Brain microvascular endothelial cell (primary cell): ENCODE data around the gene COL4A5.

Experiments
- DNase-seq: peaks from one replicate; pipeline ENCODE4 v3.0.0-alpha.2; 2020
- H3K27ac ChIP-seq: fragments of 250-450 bp; sonication (Bioruptor Pico); 2 replicates; pipeline ENCODE4 v1.5.1; 2020; ENCODE audit warnings: mild to moderate bottlenecking, moderate library complexity
- H3K27me3 ChIP-seq: fragments of 250-450 bp; sonication (Bioruptor Pico); replicated peaks from 2 replicates; pipeline ENCODE4 v1.5.1; 2020; ENCODE audit warnings: mild to moderate bottlenecking
- H3K36me3 ChIP-seq: fragments of 250-450 bp; sonication (Bioruptor Pico); replicated peaks from 2 replicates; pipeline ENCODE4 v1.5.1; 2020; ENCODE audit warnings: mild to moderate bottlenecking
- H3K4me3 ChIP-seq: 2 replicates; pipeline ENCODE4 v1.5.1; 2011; ENCODE audit warnings: low read depth, mild to moderate bottlenecking, control low read depth, low read length, moderate library complexity
- in situ Hi-C: cut with HindIII; loops from 2 replicates; pipeline ENCODE4 v1.10.0; 2017; ENCODE audit warnings: low sequenced_read_pairs, low pct_ligation_motif_present
- TF ChIP-seq, protein P1 (sequence below): IDR thresholded peaks from 2 replicates; pipeline ENCODE4 v1.5.1; 2011; ENCODE audit warnings: low read depth, mild to moderate bottlenecking, moderate library complexity, low read length, control low read depth, inconsistent platforms; ENCODE audit errors: missing control alignments

The COL4A5 gene

DNA sequence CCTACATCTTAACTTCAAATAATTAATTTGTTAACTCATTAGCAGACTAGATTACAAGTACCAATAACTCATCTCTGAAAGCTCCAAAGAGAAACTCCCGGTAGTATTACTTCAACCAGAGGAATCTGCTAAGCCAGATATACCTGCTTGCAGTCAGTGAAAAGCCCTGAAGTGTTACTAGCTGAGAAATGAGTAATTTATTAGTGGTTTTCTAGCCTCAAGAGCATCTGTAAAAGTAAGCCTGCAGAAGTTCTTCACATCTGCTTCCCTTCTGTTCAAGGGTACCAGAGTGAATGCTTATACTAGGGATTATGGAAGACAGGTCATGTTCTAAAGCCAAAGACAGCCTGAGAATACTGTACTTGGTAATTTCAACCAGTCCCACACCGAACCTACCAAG, 262.0 kb downstream of the COL4A5 start:
- no peak overlapping the region for H3K4me3 ChIP-seq
- TF ChIP-seq, protein P1, sequence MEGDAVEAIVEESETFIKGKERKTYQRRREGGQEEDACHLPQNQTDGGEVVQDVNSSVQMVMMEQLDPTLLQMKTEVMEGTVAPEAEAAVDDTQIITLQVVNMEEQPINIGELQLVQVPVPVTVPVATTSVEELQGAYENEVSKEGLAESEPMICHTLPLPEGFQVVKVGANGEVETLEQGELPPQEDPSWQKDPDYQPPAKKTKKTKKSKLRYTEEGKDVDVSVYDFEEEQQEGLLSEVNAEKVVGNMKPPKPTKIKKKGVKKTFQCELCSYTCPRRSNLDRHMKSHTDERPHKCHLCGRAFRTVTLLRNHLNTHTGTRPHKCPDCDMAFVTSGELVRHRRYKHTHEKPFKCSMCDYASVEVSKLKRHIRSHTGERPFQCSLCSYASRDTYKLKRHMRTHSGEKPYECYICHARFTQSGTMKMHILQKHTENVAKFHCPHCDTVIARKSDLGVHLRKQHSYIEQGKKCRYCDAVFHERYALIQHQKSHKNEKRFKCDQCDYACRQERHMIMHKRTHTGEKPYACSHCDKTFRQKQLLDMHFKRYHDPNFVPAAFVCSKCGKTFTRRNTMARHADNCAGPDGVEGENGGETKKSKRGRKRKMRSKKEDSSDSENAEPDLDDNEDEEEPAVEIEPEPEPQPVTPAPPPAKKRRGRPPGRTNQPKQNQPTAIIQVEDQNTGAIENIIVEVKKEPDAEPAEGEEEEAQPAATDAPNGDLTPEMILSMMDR: no peak
- H3K36me3 ChIP-seq: no peaks in the 10 kb centered on the region
- in situ Hi-C loops: no loop called here
- no peak for DNase-seq
- H3K27ac ChIP-seq: no peak overlapping the region
- H3K27me3 ChIP-seq: no peaks in the 10 kb centered on the region

DNA sequence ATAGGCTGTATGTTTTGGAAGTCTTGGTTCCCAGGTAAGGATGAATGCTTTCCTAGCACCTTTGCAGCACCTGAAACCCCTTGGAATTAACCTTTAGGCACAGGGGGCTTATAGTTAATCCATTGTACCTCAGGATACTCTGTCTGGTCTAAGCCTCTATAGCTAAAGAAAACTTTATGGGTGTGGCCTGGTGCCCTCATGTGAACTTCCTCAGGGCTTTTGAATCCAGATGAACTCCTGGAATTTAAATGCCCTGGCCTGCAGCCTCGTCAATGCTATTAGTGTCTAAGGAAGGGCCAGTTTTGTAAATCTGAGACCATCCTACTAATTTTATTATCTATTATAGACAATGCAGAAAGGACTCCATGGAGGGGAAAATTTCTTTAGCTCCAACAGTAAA, 262.9 kb downstream of the COL4A5 start:
- in situ Hi-C loops: no loop called here
- Histone ChIP-seq H3K36me3 (no peaks in the 10 kb centered on the region), H3K27me3 (no peaks in the 10 kb centered on the region), H3K4me3 (no peak overlapping the region), H3K27ac (no peak overlapping the region)
- TF ChIP-seq, protein P1: no peak
- no peak for DNase-seq

DNA sequence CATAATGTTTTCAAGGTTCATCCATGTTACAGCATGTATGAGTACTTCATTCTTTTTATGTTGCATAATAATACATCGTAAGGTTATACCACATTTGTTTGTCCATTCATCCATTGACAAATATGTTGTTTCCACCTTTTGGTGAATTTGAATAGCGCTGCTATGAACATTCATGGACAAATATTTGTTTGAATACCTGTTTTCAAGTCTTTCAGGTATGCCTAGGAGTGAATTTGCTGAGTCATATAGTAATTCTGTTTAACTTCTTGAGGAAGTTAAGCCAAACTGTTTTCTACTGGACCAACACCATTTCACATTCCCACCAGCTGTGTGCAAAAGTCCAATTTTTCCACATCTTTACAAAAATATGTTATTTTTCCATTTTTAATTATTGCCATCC, 265.2 kb downstream of the COL4A5 start:
- H3K27me3 ChIP-seq: no peaks in the 10 kb centered on the region
- no peak overlapping the region for H3K4me3 ChIP-seq
- TF ChIP-seq, protein P1: no peak
- no peaks in the 10 kb centered on the region for H3K36me3 ChIP-seq
- in situ Hi-C loops: no loop called here
- H3K27ac ChIP-seq: no peak overlapping the region
- DNase-seq: no peak

DNA sequence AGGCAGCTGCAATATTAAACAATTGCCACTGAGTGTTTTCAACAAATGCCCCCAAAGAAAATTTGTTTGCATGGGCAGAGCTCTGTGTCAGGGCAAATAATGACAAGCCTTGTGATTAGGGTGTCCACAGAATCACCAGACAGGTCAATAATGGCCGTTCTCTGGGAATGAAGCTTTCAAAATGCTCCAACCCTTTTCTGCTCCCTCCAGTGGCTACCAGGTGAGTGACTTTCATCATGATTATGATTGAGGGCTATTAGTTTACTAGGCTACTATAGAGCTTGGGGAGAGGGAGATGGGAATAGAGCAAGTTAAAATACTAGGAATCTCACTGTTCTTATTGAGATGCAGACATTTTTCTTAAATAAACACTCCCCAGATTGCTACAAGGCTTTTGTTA, 273.2 kb downstream of the COL4A5 start:
- no peak overlapping the region for H3K4me3 ChIP-seq
- TF ChIP-seq, protein P1: no peak
- no peaks in the 10 kb centered on the region for H3K36me3 ChIP-seq
- no peaks in the 10 kb centered on the region for H3K27me3 ChIP-seq
- DNase-seq: no peak
- in situ Hi-C loops: no loop called here
- no peak overlapping the region for H3K27ac ChIP-seq

DNA sequence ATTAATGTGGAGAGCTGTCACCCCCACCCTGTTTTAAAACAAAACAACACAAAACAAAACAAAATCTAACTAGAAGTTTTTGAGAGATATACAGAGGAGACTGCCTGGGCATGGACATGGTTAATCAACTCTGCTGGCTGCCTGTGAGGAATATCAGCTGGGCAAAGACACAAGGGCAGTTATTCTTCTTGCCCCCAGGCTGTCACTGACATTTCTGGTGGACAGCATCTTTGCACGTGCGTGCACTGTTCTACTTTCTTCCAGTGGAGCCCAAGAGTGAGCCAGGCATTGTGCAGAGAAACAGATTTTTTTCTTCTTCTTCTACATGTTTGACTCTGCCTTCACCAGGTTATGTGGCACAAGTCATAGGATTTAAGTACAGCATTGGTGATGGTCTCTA, 282.9 kb downstream of the COL4A5 start:
- in situ Hi-C loops: no loop called here
- Histone ChIP-seq H3K27me3 (peaks cover 7% of the 10 kb centered on the region), H3K36me3 (no peaks in the 10 kb centered on the region), H3K27ac (no peak overlapping the region), H3K4me3 (no peak overlapping the region)
- TF ChIP-seq, protein P1: no peak
- no peak for DNase-seq

DNA sequence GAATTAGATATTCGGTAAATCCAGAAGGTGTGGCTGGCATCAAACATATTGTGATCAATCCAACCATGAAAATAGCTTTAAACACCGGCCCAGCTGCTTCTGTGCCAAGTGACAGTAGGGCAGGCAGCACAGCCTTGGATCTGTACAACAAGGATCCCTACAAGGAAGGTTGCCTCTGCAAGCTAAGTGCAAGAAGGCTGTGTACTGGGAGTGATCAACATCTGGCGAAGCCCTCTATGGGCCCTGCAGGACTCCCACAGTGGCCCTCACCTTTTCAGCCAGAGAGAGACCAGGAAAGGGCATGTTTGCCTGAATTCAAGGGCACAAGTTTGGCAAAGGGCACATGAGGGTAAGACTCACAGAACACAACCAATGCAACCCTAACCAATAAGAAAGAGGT, 287.1 kb downstream of the COL4A5 start:
- H3K27ac ChIP-seq: no peak overlapping the region
- H3K36me3 ChIP-seq: no peaks in the 10 kb centered on the region
- DNase-seq: no peak
- TF ChIP-seq, protein P1: no peak
- H3K4me3 ChIP-seq: no peak overlapping the region
- peaks cover 17% of the 10 kb centered on the region for H3K27me3 ChIP-seq
- in situ Hi-C loops: no loop called here
